HTR-8/SVneo (cell line): ENCODE measurements around the gene ELOVL2.
"Not testable (repeated sequence)": the region's sequence is repeated elsewhere in the genome, so short reads cannot be mapped to it uniquely, and the experiment has no call there.

ENCODE experiments used
- DNase-seq: peaks from one replicate; pipeline ENCODE4 v3.0.0; 2011; ENCODE audit warnings: low spot score, mixed read lengths; ENCODE audit not compliant: insufficient read length
- FAIRE-seq: peaks from 2 replicates; lab custom pipeline; 2011; peaks lifted over from hg19 to GRCh38; lab: Jason Lieb, UNC

The ELOVL2 gene

DNA sequence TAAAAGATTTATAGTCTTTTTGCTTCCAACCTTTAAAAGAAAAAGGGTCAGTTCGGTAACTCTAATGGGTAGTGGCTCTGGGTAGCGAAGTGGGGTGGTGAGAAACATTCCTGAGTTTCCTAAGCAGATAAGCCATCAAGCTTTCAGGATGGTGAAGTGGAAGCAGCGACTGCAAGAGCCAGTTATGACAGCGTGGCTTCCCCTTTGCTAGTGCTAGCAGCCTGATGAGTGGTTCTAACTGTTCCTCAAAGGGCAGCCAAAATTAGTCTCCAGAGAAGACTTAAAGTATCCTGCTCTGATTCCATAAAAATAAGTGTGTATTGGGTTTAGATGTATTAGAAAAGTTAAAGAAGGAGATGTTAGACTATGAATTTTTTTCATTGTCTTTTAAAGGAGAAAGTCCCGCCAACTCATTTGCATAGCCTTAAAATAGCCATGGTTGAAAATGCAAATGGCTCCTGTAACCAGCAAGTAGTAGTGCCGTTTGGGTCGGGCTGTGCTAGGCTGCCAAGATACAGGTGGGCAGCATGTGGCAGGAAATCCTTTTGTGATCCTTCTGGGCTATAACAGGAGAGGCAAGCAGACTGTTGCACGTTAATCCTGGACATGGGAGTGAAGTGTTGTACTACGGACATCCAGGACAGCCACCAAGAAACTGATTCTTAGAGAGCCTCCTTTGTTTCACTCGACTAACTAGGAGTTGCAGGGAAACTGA, 18.0 kb downstream of the ELOVL2 start:
- no peak for DNase-seq
- peak; percentile 26 for FAIRE-seq

DNA sequence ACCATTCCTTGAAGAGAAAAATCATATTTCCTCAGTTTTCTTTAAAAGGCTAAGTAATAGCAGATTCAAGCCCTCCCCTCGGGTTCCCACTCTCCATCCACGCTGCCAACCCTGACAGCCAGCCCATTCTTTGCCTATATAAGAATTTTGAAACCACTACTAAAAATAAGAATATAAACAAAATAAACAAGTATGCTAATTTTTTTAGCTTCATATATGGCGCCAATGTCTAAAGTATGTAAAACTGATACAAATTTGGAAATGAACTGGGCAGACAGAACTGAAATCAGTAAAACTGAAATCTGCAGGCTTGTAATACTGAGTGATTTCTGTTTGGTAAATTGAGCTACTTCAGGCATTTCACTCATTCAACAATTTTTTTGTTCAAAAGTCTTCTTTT, 19.0 kb downstream of the ELOVL2 start:
- FAIRE-seq (no peak), DNase-seq (no peak)

DNA sequence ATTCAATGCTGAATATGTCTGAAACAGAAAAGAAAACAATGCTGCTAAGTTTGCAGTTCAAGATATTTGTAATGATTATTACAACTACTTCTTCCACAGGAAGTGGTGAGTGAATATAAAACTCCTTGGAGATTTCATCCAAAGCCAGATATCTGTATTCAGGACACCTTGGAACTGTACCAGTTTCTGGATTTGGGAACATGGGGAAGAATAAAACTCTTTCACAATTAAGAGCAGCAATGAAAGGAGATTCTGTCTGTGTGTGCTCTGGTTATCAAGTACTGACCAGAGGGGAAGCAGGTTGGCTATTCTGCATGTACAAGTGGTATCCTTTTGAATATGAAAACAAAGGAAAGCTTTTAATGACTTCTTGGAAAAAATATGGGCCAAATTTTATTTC, 21.1 kb downstream of the ELOVL2 start:
- FAIRE-seq, result no peak
- no peak for DNase-seq

DNA sequence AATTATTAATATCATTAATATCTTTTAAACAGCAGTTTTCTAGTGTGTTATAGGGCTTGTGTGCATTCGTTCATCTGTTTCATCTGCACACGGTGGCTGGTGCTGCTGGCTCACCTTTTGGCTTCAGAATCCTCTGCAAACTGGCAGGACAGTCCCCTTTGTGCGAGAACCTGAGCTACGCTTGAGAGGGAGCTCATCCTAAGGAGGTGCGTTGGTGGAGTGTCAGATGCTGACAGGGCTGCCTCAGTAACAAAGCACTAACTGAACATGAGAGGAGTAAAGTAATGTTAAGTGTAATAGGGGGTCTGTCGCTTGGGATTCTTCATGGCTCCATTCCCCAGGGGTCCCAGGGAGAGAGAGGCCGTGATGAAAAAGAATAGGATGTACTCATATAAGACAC, 22.4 kb downstream of the ELOVL2 start:
- no peak for FAIRE-seq
- DNase-seq, result no peak

DNA sequence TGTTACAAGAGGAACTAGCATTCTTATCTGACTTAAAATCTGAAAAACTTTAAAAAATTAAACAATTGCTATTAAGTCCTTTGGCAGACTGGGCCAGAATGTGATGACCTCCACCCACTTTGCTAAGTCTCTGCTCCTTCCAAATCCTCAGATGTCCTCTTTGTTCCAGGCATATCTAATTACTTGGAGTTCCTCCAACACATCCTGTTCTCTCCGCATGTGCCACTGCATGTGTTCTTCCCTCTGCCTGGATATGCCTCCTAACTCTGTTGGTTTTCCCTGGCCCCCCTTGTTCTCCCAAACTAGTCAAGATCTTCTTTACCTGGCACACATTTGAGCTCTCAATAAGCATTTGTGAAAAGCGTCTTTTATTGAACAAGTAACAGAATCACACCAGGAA, 23.1 kb downstream of the ELOVL2 start:
- FAIRE-seq, result no peak
- no peak for DNase-seq

DNA sequence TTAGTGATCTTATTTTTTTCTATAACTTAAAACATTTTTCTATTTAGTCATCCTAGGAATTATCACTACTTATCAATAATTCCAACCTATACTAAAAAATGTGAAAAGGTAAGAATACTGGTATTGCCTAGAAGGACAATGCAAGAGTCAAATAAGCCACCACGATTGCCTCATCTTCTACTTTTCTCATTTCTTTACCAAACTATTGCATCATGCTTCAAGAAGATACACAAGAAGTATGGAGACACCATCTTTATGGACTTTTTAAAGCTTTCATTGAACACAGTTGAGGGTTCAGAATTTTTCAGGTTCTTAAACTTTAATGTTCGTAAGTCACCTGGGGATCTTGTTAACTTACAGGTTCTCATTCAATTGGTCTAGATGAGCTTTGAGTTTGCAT, 25.9 kb downstream of the ELOVL2 start:
- no peak for FAIRE-seq
- no peak for DNase-seq

DNA sequence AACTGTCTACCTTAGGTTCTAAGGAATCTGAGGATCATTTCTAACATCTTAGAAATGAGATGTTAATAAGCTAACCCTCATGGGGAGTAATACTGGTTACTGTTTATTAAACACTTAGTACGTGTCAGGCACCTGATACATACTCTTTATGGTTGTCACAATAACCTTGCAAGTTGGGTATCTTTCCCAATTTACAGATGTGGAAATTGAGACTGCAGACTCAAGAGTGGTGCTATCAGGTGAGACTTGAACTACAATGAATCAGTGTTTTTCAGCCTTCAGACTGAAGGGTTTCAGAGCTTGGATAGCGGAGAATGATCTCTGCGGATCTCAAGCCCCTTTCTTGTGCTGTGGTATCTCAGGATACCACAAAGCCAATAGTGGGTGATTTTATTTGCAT, 27.0 kb downstream of the ELOVL2 start:
- FAIRE-seq, result no peak

DNA sequence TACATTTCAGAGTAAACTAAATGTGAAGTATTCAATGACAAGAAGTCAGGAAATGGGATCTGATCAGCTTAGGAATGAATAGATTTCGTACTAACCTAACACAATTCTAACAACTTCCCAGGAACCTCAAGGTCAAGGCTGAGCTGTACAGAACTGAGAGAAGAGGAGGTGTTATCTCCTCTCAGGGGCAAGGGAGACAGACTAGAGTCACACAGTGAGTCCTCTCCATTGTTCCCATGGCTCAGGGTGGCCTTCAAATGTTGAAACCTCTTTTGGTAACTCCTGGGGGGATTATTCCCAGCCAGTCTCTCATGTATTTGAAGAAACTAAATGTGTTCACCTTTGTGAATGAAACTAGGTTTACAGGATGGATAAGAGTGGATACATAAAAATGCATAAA, 27.7 kb downstream of the ELOVL2 start:
- FAIRE-seq (no peak), DNase-seq (no peak)

More for the DNA sequence above, 27.0 kb downstream of the ELOVL2 start:
- no peak for DNase-seq

DNA sequence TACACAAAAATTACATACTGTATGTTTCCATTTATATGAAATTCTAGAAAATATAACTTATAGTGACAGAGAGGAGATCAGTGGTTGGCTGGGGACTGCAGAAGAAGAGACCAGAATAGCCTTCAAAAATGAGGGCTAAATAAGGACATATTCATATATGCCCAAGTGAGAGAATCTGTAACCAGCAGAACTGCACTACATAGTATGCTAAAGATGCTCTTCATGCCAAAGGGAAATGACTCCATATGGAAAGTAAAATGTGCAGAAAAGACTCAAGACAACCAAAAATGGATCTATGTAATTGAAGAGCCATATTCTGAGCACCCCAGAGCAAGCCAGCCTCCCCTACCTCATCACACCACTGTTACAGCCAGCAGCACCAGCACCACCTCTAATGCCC, 29.0 kb downstream of the ELOVL2 start:
- FAIRE-seq, result no peak
- no peak for DNase-seq

DNA sequence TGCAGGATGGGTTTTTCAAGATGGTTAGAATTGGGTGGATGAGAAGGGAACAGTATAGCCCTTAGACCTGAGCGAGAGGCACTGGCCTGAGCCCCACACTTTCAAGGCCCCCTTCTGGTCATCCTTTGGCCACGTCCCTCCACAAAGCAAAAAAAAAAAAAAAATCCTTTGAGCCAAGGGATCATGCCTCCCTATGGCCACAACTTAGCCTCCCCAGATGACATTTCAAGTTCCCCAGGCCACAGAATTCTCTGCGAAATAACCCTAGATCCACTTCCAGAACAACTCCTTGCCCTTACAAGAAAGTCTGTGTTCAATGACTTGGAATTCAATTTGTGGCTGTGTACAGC, 30.4 kb downstream of the ELOVL2 start:
- DNase-seq, result no peak
- FAIRE-seq, result no peak

DNA sequence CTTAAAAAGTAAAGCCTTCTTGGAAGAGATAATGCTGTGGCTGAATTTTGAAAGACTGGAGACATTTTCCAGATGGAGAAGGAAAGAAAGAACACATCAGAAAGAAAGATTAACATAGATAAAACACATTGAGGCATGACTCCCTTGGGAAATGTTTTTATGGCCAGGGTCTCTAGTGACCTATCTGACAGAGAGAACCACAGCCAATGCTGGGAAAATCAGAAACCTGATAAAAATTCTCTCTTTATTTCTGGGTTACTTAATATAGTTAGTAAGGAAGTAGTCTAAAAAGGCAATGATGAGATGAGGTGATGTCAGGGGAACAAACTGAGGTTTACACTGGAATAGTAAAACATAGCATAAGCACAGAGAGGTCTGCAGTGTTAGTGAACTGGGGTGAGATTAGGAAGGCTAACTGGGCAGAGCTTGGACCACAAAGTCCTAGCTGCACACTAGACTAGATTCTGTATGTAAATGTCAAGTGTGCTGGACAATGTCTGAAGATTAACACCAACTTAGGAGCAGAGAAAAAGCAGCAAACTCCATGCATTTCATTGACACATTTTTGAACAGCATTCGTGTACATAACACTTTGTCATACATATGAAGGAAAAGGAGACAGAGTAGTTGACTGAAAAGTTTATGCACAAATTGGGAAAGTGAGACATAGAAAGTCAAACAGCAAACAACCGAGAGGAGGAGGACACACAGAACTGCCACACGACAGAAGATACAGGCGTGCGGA, 31.0 kb downstream of the ELOVL2 start:
- DNase-seq, result no peak
- peak; percentile 76 for FAIRE-seq

DNA sequence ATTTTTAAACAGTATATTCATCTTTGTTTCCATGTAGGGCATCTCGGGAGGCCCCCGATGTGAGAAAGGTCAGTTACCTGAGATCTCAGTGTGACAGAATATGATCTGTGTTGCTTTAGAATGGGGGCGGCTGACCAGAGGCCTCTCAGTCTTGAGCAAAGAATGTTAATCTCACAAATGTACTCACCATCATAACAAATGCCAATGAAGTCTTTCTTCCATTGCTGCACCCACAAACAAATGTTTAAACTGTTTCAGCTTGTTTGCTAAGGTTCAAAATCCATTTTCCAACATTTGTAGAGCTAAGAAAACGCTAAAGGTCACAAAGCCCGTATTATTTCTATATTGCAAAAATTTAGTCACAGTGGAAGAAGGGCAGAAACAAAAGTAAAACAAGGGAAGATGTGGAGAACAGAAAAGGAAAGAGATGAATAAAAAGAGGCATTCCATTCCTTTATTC, 31.8 kb downstream of the ELOVL2 start:
- no peak for DNase-seq
- no peak for FAIRE-seq

DNA sequence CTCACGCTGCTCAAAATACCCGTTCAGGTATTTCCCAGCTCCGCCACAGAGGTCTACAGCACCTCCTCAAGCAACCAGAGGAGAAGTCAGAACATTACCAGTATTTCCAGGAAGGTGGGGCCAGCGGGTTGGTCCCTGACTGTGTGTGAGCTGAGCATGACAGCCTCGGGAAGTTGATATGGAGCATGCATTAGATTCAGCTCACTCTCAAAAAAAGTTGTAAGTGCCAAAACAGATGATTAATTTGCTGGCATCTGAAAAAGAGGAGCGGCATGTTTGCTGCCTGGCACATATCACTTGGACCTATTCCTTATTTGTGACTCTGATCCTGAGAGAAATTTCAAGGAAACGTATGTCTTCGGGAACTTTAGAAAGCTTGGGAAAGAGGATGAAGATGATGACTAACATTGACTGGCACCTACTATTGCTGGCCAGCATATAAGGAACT, 32.3 kb downstream of the ELOVL2 start:
- FAIRE-seq, result peak; percentile 59

DNA sequence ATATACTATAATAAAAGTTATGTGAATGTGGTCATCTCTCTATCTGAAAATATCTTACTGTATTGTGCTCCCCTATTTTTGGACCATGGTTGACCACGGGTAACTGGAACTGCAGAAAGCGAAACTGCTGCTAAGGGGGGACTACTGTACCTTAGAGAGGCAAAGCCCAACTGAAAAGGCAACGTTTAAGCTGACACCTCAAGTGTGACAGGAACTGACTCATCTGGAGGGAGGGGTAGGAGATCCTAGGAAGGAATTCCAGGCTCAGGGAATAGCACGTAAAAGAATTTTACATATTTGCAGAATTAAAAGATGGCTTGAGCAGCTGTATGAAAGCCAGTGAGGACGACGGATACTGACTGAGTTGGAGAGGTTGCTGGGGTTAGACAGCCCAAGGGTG, 34.8 kb downstream of the ELOVL2 start:
- DNase-seq, result peak; percentile 69
- peak; percentile 76 for FAIRE-seq

More for the DNA sequence above, 32.3 kb downstream of the ELOVL2 start:
- peak; percentile 44 for DNase-seq

DNA sequence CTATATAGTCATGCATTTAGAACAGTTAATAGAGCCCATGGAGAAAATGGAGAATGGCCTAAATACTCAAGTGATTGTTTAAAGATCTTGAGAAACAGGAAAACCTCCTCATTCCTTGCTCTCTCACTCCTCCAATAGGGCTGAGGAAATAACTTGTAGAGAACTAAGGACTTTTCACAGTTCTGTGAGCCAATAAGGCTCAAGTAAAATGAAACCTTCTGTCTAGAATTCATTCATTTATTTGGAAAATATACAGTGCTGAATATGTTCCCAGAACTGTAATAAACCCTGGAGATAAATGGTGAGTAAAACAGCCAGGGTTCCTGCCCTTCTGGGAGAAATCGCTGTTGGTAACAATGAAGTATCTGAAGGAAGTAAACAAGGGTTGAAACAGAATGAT, 35.3 kb downstream of the ELOVL2 start:
- DNase-seq (no peak), FAIRE-seq (no peak)

DNA sequence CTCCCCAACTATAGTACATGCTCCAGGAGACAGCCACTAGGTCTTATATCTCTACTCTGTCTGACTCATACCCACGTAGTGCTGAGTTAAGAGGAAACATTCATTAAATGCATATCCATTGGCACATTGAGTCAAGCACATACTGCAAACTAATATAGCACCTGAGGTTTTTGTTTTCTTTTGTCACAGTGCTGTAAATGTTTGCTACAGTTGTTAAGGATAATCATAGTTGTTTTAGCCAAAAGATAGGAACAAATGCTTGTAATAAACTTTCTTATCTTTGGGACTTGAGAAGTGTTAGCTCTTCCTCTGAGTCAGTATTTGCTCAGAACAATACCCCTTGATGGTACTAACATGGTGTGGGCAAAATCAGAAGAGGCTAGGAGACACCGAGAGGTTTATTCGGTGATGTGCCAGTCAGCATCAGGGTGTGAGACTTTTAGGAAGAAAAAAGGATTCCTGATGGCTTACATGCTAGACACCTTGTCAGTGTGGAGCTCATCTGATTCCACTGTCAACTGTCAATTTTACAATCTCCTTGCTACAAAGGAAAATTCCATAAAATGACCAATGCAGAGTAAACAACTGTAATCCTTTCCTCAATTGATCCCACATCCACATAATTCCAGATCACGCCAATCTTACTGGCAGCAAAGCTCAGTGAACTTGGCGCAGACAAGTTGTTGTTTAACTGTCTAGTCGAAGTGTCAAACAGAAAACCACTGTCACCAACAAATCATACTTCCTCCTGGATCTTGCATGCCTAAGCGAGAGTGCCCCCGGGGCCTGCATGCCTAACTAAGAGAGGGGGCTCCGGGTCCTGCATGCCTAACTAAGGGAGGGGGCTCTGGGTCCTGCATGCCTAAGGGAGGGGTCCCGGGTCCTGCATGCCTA, 36.1 kb downstream of the ELOVL2 start:
- FAIRE-seq (peak; percentile 76), DNase-seq (peak; percentile 31)

DNA sequence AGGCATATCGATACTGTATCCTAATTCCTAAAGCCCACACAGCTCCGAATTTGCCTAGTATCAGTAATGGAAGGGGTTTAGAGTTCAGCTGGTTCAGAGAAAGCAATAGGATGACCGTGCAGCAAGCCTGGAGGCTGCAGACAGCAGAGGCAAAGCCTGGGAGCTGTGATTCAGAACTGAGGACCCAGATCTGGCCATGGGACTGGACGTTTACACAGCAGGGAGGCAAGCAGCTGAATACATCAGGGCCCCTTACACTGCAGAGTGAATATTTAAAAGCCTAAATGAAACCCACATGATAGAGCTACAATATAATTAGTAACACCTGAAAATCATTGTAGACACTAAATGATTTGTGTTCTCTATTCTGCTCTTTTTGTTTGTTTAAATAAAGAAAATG, 38.0 kb downstream of the ELOVL2 start:
- FAIRE-seq, result no peak
- no peak for DNase-seq

DNA sequence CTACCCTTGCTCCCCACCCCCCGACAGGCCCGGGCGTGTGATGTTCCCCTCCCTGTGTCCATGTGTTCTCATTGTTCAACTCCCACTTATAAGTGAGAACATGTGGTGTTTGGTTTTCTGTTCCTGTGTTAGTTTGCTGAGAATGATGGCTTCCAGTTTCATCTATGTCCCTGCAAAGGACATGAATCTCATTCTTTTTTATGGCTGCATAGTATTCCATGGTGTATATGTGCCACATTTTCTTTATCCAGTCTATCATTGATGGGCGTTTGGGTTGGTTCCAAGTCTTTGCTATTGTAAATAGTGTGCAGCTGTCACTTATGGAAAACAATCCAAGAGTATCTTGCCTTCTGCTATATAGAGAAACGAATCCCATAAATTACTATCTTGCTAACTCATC, 40.8 kb downstream of the ELOVL2 start:
- not testable (repeated sequence) for FAIRE-seq, DNase-seq

DNA sequence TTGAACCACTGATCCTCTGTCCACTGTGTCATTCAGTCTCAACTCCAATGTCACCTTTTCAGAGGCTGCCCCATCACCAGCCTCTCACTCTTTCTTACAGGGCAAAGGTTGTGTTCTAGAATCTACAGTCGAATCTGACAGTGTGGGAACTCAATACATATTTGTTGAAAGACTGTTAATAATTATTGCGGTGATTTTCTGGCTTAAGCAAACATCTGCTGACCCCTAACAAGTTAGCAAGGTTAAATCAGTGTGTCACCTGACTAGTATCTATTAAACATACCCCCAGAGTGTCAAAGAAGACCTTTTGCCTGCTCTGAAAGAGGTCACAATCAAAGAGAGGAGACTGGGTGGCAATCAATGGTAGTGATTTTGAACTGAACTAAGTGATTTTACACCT, 41.9 kb downstream of the ELOVL2 start:
- FAIRE-seq (no peak), DNase-seq (no peak)

DNA sequence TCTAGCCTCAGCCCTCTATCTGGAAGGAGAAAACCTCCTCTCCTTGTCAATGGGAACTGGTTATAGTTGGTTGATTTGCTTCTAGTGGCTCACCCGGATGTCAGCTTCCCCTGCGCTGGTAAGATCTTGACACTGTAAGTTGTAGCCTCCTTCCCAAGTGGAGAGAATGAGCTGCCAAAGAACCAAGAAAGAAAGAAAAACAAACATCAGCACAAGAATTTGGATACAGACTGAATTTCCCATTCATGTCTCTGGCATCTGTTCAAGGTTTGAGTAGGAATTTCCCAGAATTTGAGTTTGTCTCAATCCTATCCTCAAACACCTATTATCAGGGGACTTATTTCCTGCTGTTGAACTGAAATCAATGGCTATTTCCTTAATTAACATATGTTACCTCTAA, 44.1 kb downstream of the ELOVL2 start:
- no peak for FAIRE-seq
- no peak for DNase-seq
